Thyroid gland (tissue), 4 donors: Measurements from ENCODE around the gene CSMD2.

ENCODE experiments used
- CTCF ChIP-seq, 6 experiments: fragments of 200-600 bp in 3 of 6; fragments of 450-650 bp in 3 of 6; sonication (generic) in 3 of 6; IDR thresholded peaks; one replicate each; pipeline ENCODE4 v1.5.1; 2016 to 2019; ENCODE audit warnings: antibody characterized with exemption in 6 of 6, mild to moderate bottlenecking in 2 of 6, inconsistent platforms in 1 of 6, moderate library complexity in 1 of 6
- POLR2A ChIP-seq, 2 donors: fragments of 450-650 bp; IDR thresholded peaks; one replicate each; pipeline ENCODE4 v1.6.1; 2017; ENCODE audit warnings: antibody characterized with exemption in 2 of 2, mild to moderate bottlenecking in 2 of 2, moderate library complexity in 1 of 2

- TF ChIP-seq CTCF (IDR thresholded peaks at IDR 0.05) (no peak), POLR2A (IDR thresholded peaks at IDR 0.05) (no peak)
Measured at GRCh38 chr1:33736496-33736895, 428.5 kb downstream of the CSMD2 start.
